Skeletal muscle satellite cell (primary cell): Measurements from ENCODE around the gene STING1.

Source experiments
- H3K27me3 ChIP-seq: 2 replicates; pipeline ENCODE4 v1.7.0; 2013; ENCODE audit warnings: low read length; ENCODE audit not compliant: control insufficient read depth, insufficient read depth
- H3K36me3 ChIP-seq: 2 replicates; pipeline ENCODE4 v1.7.0; 2013; ENCODE audit warnings: mild to moderate bottlenecking, control low read depth, low read length; ENCODE audit not compliant: insufficient read depth
- H3K4me1 ChIP-seq: 2 replicates; pipeline ENCODE4 v1.7.0; 2013; ENCODE audit warnings: low read length; ENCODE audit not compliant: control insufficient read depth, insufficient read depth
- H3K4me2 ChIP-seq: 2 replicates; pipeline ENCODE4 v1.7.0; 2013; ENCODE audit warnings: mild to moderate bottlenecking, low read length
- H3K4me3 ChIP-seq: 2 replicates; pipeline ENCODE4 v1.7.0; 2013; ENCODE audit warnings: low read length
- H3K9ac ChIP-seq: 2 replicates; pipeline ENCODE4 v1.7.0; 2013; ENCODE audit warnings: mild to moderate bottlenecking, low read depth, low read length, moderate library complexity
- H3K9me3 ChIP-seq: replicated peaks from 2 replicates; pipeline ENCODE4 v1.7.0; 2013; ENCODE audit warnings: mild to moderate bottlenecking, control low read depth, low read length

STING1 gene

DNA sequence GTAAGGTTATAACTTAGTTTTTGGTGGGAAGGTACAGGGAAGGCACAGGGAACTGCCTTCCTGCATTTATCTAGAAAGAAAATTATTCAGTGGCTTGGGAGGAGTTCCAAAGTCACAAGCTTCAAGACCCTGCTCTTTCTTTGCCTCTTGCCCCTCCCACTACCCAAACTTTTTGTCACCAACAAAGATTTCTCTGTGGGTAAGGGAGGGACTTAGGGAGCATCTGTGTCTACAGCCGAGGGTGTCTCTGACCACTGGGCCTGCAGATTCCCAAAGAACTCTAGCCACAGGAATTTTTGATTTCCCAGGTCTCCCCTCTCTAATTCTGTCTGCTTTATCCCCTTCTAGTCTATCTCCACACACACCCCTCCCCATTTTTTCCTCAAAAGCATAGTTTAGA lies 22.1 kb downstream of the STING1 start:
- H3K4me1 ChIP-seq: peaks cover 37% of the 10 kb centered on the region

DNA sequence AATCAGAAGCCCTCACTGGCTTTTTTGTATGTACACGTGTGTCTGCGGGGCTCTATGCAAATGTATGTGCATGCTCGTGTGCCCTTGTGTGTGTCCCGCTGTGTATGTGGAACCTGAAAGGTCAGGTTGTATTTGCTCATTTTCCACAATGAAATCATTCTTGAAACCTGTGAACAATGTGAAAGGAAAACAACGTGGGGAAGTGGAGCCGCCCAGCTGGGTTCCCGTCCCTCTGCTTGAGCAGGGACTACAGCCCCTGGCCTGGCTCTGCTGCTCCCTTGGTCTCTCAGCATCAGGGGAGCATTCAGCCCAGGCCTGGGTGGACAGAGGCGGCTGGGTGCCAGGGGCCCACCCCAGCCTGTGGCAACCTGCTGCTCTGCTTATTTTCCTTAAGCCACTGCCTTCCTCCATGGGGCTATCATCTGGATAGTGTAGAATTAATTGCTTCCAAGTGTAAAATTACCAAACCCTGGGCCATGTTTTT lies 23.1 kb downstream of the STING1 start:
- H3K9me3 ChIP-seq: no peaks in the 10 kb centered on the region
- no peak overlapping the region for H3K4me2 ChIP-seq
- H3K9ac ChIP-seq: no peak overlapping the region
- H3K4me1 ChIP-seq: peaks cover 37% of the 10 kb centered on the region
- no peak overlapping the region for H3K4me3 ChIP-seq
- H3K27me3 ChIP-seq: no peaks in the 10 kb centered on the region
- H3K36me3 ChIP-seq: no peaks in the 10 kb centered on the region

More for the DNA sequence above, 22.1 kb downstream of the STING1 start:
- Histone ChIP-seq H3K27me3 (no peaks in the 10 kb centered on the region), H3K9me3 (no peaks in the 10 kb centered on the region), H3K9ac (no peak overlapping the region), H3K4me2 (no peak overlapping the region), H3K36me3 (no peaks in the 10 kb centered on the region), H3K4me3 (no peak overlapping the region)

DNA sequence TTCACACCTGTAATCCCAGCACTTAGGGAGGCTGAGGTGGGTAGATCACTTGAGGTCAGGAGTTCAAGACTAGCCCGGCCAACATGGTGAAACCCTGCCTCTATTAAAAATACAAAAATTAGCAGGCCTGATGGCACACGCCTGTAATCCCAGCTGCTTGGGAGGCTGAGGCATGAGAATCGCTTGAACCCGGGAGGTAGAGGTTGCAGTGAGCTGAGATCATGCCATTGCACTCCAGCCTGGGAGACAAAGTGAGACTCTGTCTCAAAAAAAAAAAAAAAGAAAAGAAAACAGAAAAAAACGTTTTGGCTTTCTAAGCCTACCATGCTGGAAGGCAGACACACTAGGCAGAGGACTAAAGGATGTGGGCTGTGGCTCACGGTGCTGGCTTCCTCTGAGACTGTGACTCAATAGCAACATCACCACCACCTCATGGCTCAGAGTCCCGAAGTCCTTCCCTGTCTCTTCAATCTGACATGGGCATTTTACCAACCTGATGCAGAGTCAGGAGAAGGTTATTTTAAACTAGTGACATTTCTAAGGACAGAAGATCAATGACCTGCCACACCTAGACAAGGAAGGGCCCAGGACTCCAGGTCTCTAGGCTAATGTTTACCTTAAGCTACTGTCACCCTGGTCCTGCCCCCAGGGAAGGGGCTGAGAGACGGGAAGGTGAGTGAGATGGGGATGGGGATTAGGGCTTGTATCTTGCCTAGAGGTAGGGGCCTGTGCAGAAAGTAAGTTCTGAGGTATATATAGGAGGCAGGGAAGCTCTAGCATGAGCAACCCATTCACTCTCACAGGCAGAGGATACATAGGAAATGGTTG lies 23.8 kb downstream of the STING1 start:
- no peaks in the 10 kb centered on the region for H3K27me3 ChIP-seq
- H3K9ac ChIP-seq: no peak overlapping the region
- H3K4me3 ChIP-seq: no peak overlapping the region
- no peaks in the 10 kb centered on the region for H3K36me3 ChIP-seq
- H3K4me2 ChIP-seq: no peak overlapping the region
- H3K4me1 ChIP-seq: peaks cover 37% of the 10 kb centered on the region
- H3K9me3 ChIP-seq: no peaks in the 10 kb centered on the region

DNA sequence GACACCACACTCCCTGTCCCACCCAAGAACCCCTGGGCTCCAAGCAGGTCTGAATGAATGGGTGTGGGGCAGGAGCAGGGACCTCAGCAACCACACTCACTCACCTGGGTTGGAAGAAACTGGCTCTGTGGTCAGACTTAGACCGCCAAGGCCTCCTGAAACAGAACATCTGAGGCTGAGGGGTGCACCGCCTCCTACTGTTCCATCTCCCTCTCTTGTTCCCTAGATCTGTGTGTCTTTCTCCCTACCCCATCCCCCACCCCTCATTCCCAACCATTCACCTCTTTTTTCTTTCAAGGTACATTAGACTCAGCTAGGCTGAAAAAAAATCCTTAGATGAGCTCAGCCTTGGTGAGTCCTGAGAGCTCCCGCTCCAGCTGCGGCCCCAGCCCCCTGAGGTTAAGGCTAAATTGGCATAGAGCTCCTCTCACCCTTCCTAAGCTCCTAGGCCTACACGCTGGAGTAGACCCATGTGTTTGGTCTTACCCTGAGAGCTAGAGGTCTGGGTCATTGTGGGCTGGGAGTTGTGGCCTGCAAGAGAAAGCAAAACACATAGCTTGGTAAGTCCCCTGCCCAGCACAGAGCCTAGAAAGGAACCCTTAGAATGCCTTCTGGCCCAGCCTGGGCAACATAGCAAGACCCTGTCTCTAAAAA lies 24.8 kb downstream of the STING1 start:
- Histone ChIP-seq H3K4me2 (no peak overlapping the region), H3K4me3 (no peak overlapping the region), H3K36me3 (no peaks in the 10 kb centered on the region), H3K9me3 (no peaks in the 10 kb centered on the region), H3K9ac (no peak overlapping the region), H3K4me1 (peaks cover 35% of the 10 kb centered on the region), H3K27me3 (no peaks in the 10 kb centered on the region)

DNA sequence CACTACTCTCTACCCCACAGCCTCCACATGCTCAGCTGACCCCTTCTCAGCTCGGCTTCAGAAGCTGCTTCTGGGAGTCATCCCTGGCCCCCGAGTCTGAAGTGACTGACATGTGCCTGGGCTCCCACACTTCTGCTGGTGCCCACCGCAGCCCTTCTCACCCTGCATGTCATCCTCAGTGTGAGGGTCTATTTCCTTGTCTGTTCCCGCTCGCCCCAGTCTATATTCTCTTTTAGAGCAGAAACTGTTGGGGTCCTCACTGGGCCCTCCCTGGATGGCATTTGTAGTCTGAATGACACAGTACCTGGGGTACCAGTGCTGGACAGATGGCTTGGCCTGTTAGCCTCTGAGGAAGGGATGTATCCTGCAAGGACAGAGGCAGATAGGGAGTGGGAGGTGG lies 25.3 kb downstream of the STING1 start:
- H3K4me2 ChIP-seq: no peak overlapping the region
- peaks cover 30% of the 10 kb centered on the region for H3K4me1 ChIP-seq

GRCh38 chr5:139456776-139457175 lies 25.8 kb downstream of the STING1 start:
- Histone ChIP-seq H3K4me1 (peaks cover 25% of the 10 kb centered on the region), H3K9me3 (no peaks in the 10 kb centered on the region), H3K9ac (no peak overlapping the region), H3K36me3 (no peaks in the 10 kb centered on the region), H3K4me2 (no peak overlapping the region), H3K27me3 (no peaks in the 10 kb centered on the region), H3K4me3 (no peak overlapping the region)

More for the DNA sequence above, 25.3 kb downstream of the STING1 start:
- H3K36me3 ChIP-seq: no peaks in the 10 kb centered on the region
- no peak overlapping the region for H3K4me3 ChIP-seq
- H3K9ac ChIP-seq: no peak overlapping the region
- H3K27me3 ChIP-seq: no peaks in the 10 kb centered on the region
- H3K9me3 ChIP-seq: no peaks in the 10 kb centered on the region

- H3K9me3 ChIP-seq: no peaks in the 10 kb centered on the region
- H3K4me3 ChIP-seq: no peak overlapping the region
- no peak overlapping the region for H3K9ac ChIP-seq
- H3K27me3 ChIP-seq: no peaks in the 10 kb centered on the region
- H3K36me3 ChIP-seq: no peaks in the 10 kb centered on the region
- no peak overlapping the region for H3K4me2 ChIP-seq
- peaks cover 15% of the 10 kb centered on the region for H3K4me1 ChIP-seq
Measured at GRCh38 chr5:139454568-139455290, 27.8 kb downstream of the STING1 start.

DNA sequence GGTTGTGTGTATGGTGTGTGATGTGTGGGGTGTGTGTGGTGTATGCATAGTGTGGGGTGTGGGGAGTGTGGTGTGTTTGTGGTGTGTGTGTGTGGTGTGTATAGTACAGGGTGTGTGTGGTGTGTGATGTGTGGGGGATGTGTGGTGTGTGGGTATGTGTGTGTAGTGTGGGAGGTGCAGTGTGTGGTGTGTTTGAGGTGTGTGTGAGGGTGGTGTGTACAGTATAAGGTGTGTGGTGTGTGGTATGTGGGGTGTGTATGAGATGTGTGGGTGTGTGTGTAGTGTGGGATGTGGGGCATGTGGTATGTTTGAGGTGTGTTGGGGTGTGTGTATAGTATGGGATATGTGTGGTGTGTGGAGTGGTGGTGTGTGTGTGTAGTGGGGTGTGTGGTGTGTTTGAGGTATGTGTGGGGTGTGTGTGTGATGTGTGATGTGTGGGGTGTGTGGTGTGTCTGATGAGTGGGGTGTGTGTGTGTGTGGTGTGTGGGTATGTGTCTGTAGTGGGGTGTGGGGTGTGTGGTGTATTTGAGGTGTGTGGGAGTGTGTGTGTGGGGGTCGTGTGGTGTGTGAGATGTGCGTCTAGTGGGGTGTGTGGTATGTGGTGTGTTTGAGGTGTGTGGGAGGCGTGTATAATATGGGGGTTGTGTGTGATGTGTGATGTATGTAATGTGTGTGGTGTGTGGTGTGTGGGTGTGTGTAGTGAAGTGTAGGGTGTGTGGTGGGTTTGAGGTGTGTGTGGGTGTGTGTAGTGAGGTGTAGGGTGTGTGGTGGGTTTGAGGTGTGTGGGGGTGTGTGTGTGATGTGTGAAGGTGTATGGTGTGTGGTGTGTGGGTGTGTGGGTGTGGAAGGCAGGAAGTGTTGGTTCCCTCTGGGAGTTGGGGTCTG lies 28.6 kb downstream of the STING1 start:
- H3K4me1 ChIP-seq: peaks cover 6% of the 10 kb centered on the region

GRCh38 chr5:139451878-139452660 lies 30.5 kb downstream of the STING1 start:
- no peaks in the 10 kb centered on the region for H3K27me3 ChIP-seq
- no peak overlapping the region for H3K9ac ChIP-seq
- no peaks in the 10 kb centered on the region for H3K9me3 ChIP-seq
- H3K4me1 ChIP-seq: no peaks in the 10 kb centered on the region
- H3K36me3 ChIP-seq: no peaks in the 10 kb centered on the region
- H3K4me2 ChIP-seq: no peak overlapping the region
- H3K4me3 ChIP-seq: no peak overlapping the region

More for the DNA sequence above, 28.6 kb downstream of the STING1 start:
- H3K4me3 ChIP-seq: no peak overlapping the region
- no peak overlapping the region for H3K4me2 ChIP-seq
- H3K9me3 ChIP-seq: no peaks in the 10 kb centered on the region
- no peaks in the 10 kb centered on the region for H3K36me3 ChIP-seq
- no peaks in the 10 kb centered on the region for H3K27me3 ChIP-seq
- no peak overlapping the region for H3K9ac ChIP-seq

DNA sequence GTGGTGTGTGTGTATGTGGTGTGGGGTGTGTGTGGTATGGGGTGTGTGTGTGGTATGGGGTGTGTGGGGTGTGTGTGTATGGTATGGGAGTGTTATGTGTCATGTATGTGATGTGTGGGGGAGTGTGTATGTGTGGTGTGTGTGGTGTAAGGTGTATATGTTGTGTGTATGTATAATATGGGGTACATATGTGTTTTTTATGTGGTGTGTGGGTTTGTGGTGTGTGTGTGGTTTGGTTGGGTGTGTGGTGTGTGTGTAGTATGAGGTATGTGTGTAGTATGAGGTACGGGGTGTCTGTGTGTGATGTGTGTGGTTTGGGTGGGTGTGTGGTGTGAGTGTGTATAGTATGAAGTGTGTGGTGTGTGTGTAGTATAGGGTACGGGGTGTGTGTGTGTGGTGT lies 31.4 kb downstream of the STING1 start:
- Histone ChIP-seq H3K4me2 (no peak overlapping the region), H3K4me1 (no peaks in the 10 kb centered on the region), H3K36me3 (no peaks in the 10 kb centered on the region), H3K9me3 (no peaks in the 10 kb centered on the region), H3K4me3 (no peak overlapping the region), H3K27me3 (no peaks in the 10 kb centered on the region), H3K9ac (no peak overlapping the region)
